Fibroblast of gingiva (primary cell): ENCODE data around the gene TPTE.
"Not testable (repeated sequence)": the region's sequence is repeated elsewhere in the genome, so short reads cannot be mapped to it uniquely, and the experiment has no call there.

Source experiments
- DNase-seq: peaks from one replicate; pipeline ENCODE4 v3.0.0-alpha.2; 2011; ENCODE audit warnings: low read depth

TPTE gene

DNA sequence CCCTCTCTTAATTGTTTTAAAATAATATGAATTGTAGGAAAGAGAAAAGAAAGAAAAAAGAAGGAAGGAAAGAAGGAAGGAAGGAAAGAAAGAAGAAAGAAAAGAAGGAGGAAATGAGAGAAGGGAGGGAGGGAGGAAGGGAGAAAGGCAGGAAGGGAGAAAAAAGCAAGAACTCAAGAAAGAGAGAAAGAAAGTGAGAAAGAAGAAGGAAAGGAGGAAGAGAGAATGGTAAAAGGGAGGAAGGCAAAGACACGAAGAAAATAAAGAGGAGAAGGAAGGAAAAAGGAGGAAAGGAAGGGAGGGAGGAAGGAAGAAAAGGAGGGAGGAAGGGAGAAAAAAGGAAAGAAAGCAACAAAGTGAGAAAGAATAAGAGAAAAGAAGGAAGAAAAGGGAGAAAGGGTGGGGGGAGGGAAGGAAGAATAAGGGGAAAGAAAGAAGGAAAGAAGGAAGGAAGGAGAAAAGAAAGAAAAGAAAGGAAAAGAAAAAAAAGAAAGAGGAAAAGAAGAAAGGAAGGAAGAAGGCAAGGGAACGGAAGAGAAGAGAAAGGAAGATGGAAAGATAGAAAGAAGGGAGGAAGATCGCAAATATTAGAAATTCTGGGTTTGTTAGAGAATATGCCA lies 95.9 kb downstream of the TPTE start:
- not testable (repeated sequence) for DNase-seq

DNA sequence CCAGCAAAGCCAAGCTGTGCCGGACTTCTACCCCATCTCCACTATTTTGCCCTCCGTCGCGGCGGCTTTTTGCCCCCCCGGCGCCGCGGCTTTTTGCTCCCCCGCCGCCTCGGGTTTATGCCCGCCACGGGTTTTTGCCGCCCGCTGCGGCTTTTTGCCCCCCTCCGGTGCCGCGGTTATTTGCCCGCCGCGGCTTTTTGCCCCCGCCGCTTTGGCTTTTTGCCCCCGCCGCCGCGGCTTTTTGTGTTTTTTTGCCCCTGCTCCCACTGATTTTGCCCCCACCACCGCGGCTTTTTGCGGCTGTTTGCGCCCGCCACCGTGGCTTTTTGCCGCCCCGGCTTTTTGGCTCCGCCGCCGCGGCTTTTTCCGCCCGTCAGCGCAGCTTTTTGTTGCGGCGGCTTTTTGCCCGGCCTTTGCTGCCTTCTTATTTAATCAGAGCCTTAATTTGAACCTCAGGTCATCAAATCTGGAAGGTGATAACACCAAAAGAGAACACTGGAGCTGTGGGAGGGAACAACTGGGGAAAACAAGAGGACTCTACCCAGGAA lies 106.0 kb downstream of the TPTE start:
- DNase-seq = no peak

DNA sequence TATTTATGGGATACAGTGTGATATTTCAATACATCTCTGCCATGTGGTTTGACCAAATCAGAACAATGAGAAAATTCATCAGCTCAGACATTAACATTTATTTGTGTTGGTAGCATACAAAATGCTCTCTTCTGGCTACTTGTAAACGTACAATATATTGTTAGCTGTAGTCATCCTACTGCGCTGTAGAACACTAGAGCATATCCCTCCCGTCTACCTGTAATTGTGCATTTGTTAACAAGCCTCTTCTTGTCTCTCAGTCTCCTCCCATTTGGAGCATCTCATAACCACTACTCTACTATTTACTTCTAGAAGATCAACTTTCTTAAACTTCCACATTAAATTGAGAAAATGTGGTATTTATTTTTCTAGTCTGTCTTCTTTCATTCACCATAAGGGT lies 107.9 kb downstream of the TPTE start:
- not testable (repeated sequence) for DNase-seq

- DNase-seq = not testable (repeated sequence)
Observed at GRCh38 chr21:10630829-10631228, 109.4 kb downstream of the TPTE start.

GRCh38 chr21:10631316-10631715 lies 109.9 kb downstream of the TPTE start:
- DNase-seq = not testable (repeated sequence)

DNA sequence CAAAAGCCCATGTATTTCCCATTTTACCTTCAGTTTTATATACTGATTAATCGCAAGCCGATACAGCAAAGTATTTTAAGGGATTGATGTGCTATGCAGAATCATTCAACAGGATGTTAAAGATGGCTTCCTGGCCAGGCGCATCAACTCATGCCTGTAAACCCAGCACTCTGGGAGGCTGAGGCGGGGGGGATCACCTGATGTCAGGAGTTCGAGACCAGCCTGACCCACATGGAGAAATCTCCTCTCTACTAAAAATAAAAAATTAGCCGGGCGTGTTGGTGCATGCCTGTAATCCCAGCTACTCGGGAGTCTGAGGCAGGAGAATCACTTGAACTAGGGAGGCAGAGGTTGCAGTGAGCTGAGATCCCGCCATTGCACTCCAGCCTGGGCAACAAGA lies 116.8 kb downstream of the TPTE start:
- DNase-seq = not testable (repeated sequence)

DNA sequence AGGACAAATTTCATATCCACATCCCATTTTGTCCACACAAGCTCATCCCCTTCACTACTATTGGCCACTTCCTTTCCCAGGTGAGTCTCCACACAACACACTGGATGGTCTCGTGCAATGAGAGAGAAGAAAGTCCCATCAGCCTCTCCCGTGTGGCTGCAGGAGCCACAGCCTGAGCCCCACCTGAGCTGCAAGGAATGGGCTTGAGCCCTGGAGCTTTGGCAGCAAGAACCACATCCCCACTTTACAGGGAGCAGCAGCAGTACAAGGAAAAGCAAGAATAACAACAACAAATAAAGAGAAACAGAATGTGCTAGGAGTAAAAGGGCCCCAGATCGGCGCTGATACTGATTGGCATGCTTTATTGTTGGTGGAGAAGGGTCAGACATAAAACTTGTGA lies 117.7 kb downstream of the TPTE start:
- DNase-seq = no peak

DNA sequence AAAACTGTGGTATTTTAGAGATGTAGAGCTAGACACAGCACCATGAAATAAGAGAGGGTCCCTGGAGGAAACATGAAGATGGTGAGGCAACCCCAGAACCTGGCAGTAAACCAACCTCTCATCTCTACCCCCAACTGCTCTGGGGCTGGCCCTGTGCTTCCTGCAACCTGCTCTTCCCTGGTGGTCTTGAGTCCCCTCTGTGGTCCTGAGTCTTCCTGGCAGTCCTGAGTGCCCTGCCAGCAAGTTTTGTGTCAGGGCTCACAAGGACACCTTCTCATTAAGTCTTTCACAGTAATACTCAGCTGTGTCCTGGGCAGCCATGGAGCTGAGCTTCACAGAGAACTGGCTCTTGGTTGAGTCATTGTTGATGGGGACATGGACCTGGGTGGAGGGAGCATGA lies 118.4 kb downstream of the TPTE start:
- DNase-seq = not testable (repeated sequence)

- no peak for DNase-seq
Observed at GRCh38 chr21:10640446-10640845, 119.1 kb downstream of the TPTE start.

DNA sequence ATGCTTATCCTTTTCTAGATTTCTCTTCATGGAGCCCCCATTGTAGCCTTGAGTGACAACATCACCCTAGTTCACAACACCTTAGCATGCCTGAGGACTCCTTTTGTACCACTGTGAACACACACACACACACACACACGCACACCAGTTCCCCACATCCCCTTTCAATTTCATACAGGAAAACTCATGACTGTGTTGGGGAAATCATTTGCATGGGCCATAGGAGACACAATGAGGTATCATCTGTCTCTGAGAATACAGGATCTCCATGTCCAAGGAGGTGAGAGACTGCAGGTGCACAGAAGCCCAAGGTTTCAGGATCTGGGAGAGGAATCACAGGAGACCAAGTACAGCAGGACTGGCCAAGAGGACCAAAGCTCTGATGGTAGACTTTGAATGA lies 119.7 kb downstream of the TPTE start:
- DNase-seq = no peak

DNA sequence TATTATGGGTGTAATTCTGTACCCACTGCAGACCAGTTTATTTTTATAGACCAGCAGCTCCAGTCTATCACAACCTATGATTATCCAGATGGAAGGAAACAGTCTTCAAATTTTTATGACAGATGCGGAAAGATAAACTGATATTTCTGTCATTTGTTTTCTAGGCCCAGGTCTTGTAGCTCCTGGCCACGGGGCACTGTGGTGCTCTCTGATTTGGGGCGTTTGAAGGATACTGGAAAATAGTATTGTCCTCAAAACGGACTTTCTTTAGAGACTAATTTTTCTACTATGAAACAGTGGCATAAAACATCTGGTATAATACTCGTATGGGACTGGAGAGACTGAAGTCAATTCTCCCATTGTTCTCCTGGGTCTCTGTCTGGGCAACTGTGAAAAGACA lies 124.3 kb downstream of the TPTE start:
- not testable (repeated sequence) for DNase-seq

- DNase-seq = not testable (repeated sequence)
Observed at GRCh38 chr21:10649350-10650149, 128.2 kb downstream of the TPTE start.

GRCh38 chr21:10650297-10650696 lies 128.9 kb downstream of the TPTE start:
- not testable (repeated sequence) for DNase-seq
